Measurements from ENCODE around the gene ABHD2. TPM values are rescaled to one million over a fixed set of nuclear protein-coding genes. Genes with fewer than 3 reads are reported as not detected.
"Not testable (repeated sequence)": the region's sequence is repeated elsewhere in the genome, so short reads cannot be mapped to it uniquely, and the experiment has no call there.

Gene ABHD2
- total RNA-seq, 2 experiments from 2014 or later: 36.0 to 39.2 TPM

- Histone ChIP-seq H3K27me3 (ENCODE audit: control insufficient read depth in 1 of 2, insufficient read depth in 2 of 2, low read length in 2 of 2) (peaks cover 0 to 7% of the 10 kb centered on the region in 2 experiments), H3K4me3 (ENCODE audit: low read length) (no peak overlapping the region), H3K9me3 (ENCODE audit: control insufficient read depth in 1 of 2, insufficient read depth in 1 of 2, low read length in 2 of 2) (no peaks in the 10 kb centered on the region), H3K36me3 (ENCODE audit: insufficient read depth, low read length) (no peaks in the 10 kb centered on the region), H3K4me1 (ENCODE audit: insufficient read depth, low read length) (no peaks in the 10 kb centered on the region), H3K27ac (ENCODE audit: low read depth in 1 of 2, low read length in 2 of 2) (no peak overlapping the region)
- Mint-ChIP-seq H3K27ac (no peak overlapping the region), H3K4me3 (no peak overlapping the region), H3K9me3 (no peaks in the 10 kb centered on the region), H3K27me3 (no peaks in the 10 kb centered on the region), H3K4me1 (ENCODE audit: low read depth) (no peaks in the 10 kb centered on the region), H3K36me3 (ENCODE audit: low read depth) (no peaks in the 10 kb centered on the region)
- intact Hi-C loops (cut with DNase I, micrococcal nuclease): no loop called here
- TF ChIP-seq CTCF (IDR thresholded peaks at IDR 0.05): no peak
- POLR2A ChIA-PET: no interaction called here
- DNase-seq (no peak), ATAC-seq (ENCODE audit: poor library complexity) (no peak)
- CTCF ChIA-PET: no interaction called here
These were observed 45.9 kb upstream of the ABHD2 start for GRCh38 chr15:89042387-89042786.

- ATAC-seq (ENCODE audit: poor library complexity): no peak
These were observed 44.9 kb upstream of the ABHD2 start for GRCh38 chr15:89043031-89044002.

GRCh38 chr15:89049016-89049666 is 39.1 kb upstream of the ABHD2 start:
- H3K36me3 Mint-ChIP-seq (ENCODE audit: low read depth): peaks cover 13% of the 10 kb centered on the region
- Histone ChIP-seq H3K9me3 (ENCODE audit: control insufficient read depth in 1 of 2, insufficient read depth in 1 of 2, low read length in 2 of 2) (peaks cover 0 to 18% of the 10 kb centered on the region in 2 experiments), H3K4me1 (ENCODE audit: insufficient read depth, low read length) (peaks cover 19% of the 10 kb centered on the region)
- H3K27ac ChIP-seq (ENCODE audit: low read depth in 1 of 2, low read length in 2 of 2); H3K4me3 ChIP-seq (ENCODE audit: low read length); intact Hi-C loops (cut with DNase I, micrococcal nuclease); H3K36me3 ChIP-seq (ENCODE audit: insufficient read depth, low read length); CTCF ChIA-PET; H3K9me3 Mint-ChIP-seq; H3K27me3 Mint-ChIP-seq; H3K27me3 ChIP-seq (ENCODE audit: control insufficient read depth in 1 of 2, insufficient read depth in 2 of 2, low read length in 2 of 2); ATAC-seq (ENCODE audit: poor library complexity); POLR2A ChIA-PET: not testable (repeated sequence)
- H3K4me1 Mint-ChIP-seq (ENCODE audit: low read depth): peaks cover 31% of the 10 kb centered on the region
- peak overlapping the region; percentile 66 for H3K4me3 Mint-ChIP-seq
- peak overlapping the region; percentile 62 for H3K27ac Mint-ChIP-seq
- peak in 1 of 14 experiments; percentile 51 for DNase-seq

More at GRCh38 chr15:89043031-89044002, 44.9 kb upstream of the ABHD2 start:
- no peak for DNase-seq
- TF ChIP-seq CTCF (IDR thresholded peaks at IDR 0.05): no peak
- H3K27ac Mint-ChIP-seq: no peak overlapping the region
- Histone ChIP-seq H3K4me3 (ENCODE audit: low read length) (no peak overlapping the region), H3K27ac (ENCODE audit: low read depth in 1 of 2, low read length in 2 of 2) (no peak overlapping the region), H3K9me3 (ENCODE audit: control insufficient read depth in 1 of 2, insufficient read depth in 1 of 2, low read length in 2 of 2) (no peaks in the 10 kb centered on the region), H3K36me3 (ENCODE audit: insufficient read depth, low read length) (no peaks in the 10 kb centered on the region), H3K4me1 (ENCODE audit: insufficient read depth, low read length) (no peaks in the 10 kb centered on the region), H3K27me3 (ENCODE audit: control insufficient read depth in 1 of 2, insufficient read depth in 2 of 2, low read length in 2 of 2) (peaks cover 0 to 7% of the 10 kb centered on the region in 2 experiments)
- ChIA-PET CTCF (interaction anchor here (0.6 to 0.7 kb wide), 2 partner anchors 22 to 127 kb away, joined by 3 to 4 read pairs; no protein-coding TSS in a partner anchor), POLR2A (no interaction called here)
- no peaks in the 10 kb centered on the region for H3K27me3 Mint-ChIP-seq
- H3K36me3 Mint-ChIP-seq (ENCODE audit: low read depth): no peaks in the 10 kb centered on the region
- H3K4me1 Mint-ChIP-seq (ENCODE audit: low read depth): no peaks in the 10 kb centered on the region
- H3K4me3 Mint-ChIP-seq: no peak overlapping the region
- intact Hi-C loops (cut with DNase I, micrococcal nuclease): no loop called here
- no peaks in the 10 kb centered on the region for H3K9me3 Mint-ChIP-seq

All from CD4-positive, alpha-beta T cell (primary cell).